ENCODE results near the gene ARHGAP1.

The ARHGAP1 gene

DNA sequence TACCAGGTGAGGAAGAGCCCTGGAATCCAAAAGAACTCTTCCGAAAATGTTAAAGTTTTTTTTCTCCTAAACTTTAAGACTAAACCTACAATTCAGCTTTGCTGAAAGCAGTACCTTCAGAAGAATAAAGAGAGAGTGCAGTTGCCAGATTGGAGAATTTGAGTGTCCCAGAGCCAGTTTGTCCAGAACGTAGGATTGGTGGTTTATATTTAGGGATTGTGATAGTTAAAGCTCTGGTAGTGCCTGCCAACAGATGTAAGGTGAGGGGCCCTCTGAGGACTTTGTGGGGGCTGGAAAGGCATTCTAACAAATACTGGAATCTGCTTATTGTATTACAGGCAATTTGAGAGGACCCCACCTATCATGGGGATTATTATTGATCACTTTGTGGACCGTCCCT lies 43.2 kb downstream of the ARHGAP1 start:
- peaks cover 81% of the 10 kb centered on the region for H3K36me3 ChIP-seq (ENCODE audit: insufficient read depth, low read length)
- no peak overlapping the region for H3K27ac ChIP-seq (ENCODE audit: low read depth, low read length)
- no peaks in the 10 kb centered on the region for H3K9me3 ChIP-seq (ENCODE audit: insufficient read depth, low read depth, low read length)
- 93% methylated on average over 3 of the region's 3 CpGs for WGBS
- no peaks in the 10 kb centered on the region for H3K27me3 ChIP-seq (ENCODE audit: insufficient read depth, low read length)
- no peak overlapping the region for H3K4me3 ChIP-seq (ENCODE audit: low read length)
- H3K4me1 ChIP-seq (ENCODE audit: insufficient read depth, low read length), result no peaks in the 10 kb centered on the region
- no peak overlapping the region for H3K9ac ChIP-seq (ENCODE audit: low read depth, low read length)

DNA sequence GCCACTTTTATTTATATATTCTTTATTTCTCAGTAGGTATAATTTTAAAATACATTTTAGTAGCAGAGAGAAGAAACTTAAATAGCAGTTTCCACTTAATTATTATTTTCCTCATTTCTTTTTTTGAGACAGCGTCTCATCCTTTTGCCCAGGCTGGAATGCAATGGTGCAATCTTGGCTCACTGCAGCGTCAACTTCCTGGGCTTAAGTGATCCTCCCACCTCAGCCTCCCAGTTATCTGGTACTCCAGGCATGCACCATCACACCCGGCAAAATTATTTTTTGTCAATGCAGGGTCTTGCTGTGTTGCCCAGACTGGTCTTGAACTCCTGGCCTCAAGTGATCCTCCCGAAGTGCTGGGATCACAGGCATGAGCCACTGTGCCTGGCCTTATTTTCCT lies 44.8 kb downstream of the ARHGAP1 start:
- Histone ChIP-seq H3K4me3 (ENCODE audit: low read length) (no peak overlapping the region), H3K27me3 (ENCODE audit: insufficient read depth, low read length) (no peaks in the 10 kb centered on the region), H3K9ac (ENCODE audit: low read depth, low read length) (no peak overlapping the region), H3K36me3 (ENCODE audit: insufficient read depth, low read length) (peaks cover 88% of the 10 kb centered on the region), H3K9me3 (ENCODE audit: insufficient read depth, low read depth, low read length) (no peaks in the 10 kb centered on the region), H3K27ac (ENCODE audit: low read depth, low read length) (no peak overlapping the region), H3K4me1 (ENCODE audit: insufficient read depth, low read length) (no peaks in the 10 kb centered on the region)
- WGBS, result 97% methylated on average over 4 of the region's 4 CpGs

DNA sequence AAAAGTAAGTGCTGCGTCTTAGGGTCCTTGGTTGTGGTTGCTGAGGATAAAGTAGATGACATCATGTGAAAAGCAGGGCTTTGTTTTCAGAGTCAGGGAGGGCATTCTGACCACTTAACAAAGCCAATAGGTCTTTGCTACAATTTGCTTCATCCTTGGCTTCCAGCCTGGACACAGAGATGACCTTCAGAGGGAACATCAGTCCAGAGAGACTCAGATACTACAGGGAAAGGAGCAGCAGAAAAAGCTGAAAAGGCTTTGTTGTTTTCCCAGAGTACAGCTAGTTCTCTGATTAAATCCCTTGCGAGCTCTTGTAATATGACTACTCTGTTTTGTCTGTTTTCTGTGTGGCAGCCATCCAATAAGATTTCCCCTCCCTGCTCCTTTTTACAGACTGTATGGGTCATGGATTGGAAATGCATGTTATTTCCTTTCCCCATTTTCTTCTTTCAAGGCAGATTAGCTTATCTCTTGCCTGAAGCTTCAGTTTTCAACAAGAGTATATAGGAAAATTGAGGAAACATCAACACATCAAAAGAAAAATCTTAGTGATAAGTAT lies 51.2 kb downstream of the ARHGAP1 start:
- H3K36me3 ChIP-seq (ENCODE audit: insufficient read depth, low read length), result peaks cover 85% of the 10 kb centered on the region
- no peaks in the 10 kb centered on the region for H3K9me3 ChIP-seq (ENCODE audit: insufficient read depth, low read depth, low read length)
- WGBS, result 96% methylated on average over 2 of the region's 2 CpGs
- no peaks in the 10 kb centered on the region for H3K4me1 ChIP-seq (ENCODE audit: insufficient read depth, low read length)
- H3K27ac ChIP-seq (ENCODE audit: low read depth, low read length), result no peak overlapping the region
- H3K4me3 ChIP-seq (ENCODE audit: low read length), result no peak overlapping the region
- H3K27me3 ChIP-seq (ENCODE audit: insufficient read depth, low read length), result no peaks in the 10 kb centered on the region
- H3K9ac ChIP-seq (ENCODE audit: low read depth, low read length), result no peak overlapping the region

DNA sequence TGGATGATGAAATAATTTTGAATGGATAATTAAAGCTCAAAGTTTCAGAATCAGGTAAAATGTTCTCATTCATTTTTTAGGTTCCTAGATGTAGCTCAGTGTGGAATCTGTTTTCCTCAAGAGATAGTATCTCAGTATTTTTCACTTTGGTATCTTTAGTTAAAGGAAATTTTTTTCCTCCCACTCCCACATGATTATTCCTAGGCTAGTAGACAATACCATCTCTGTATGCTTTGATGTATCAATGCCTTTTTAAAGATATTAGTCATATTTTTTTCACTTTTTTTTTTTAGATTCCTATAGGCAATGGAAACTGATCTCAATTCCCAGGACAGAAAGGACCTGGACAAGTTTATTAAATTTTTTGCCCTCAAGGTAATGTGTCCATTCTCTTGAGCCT lies 56.4 kb downstream of the ARHGAP1 start:
- peaks cover 52% of the 10 kb centered on the region for H3K36me3 ChIP-seq (ENCODE audit: insufficient read depth, low read length)
- no peak overlapping the region for H3K27ac ChIP-seq (ENCODE audit: low read depth, low read length)
- H3K9me3 ChIP-seq (ENCODE audit: insufficient read depth, low read depth, low read length), result no peaks in the 10 kb centered on the region
- H3K4me1 ChIP-seq (ENCODE audit: insufficient read depth, low read length), result no peaks in the 10 kb centered on the region
- H3K4me3 ChIP-seq (ENCODE audit: low read length), result no peak overlapping the region
- H3K9ac ChIP-seq (ENCODE audit: low read depth, low read length), result no peak overlapping the region
- H3K27me3 ChIP-seq (ENCODE audit: insufficient read depth, low read length), result no peaks in the 10 kb centered on the region

DNA sequence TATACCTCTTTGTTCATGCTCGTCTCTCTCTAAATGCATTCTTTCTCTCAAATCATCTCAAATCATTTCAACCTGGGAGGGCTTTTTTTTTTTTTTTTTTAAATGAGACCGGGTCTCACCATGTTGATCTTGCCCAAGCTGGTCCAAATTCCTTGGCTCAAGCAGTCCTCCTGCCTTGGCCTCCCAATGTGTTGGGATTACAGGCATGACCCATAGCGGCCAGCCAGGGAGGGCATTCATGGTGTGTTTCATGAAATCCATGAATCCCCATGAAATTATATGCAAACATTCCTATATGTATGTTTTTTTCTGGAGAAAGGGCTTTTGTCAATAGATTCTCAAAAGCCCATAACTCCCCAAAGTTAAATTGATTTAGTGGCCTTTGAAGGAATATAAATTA lies 56.9 kb downstream of the ARHGAP1 start:
- no peaks in the 10 kb centered on the region for H3K4me1 ChIP-seq (ENCODE audit: insufficient read depth, low read length)
- H3K36me3 ChIP-seq (ENCODE audit: insufficient read depth, low read length), result peaks cover 48% of the 10 kb centered on the region
- no peak overlapping the region for H3K4me3 ChIP-seq (ENCODE audit: low read length)
- no peak overlapping the region for H3K27ac ChIP-seq (ENCODE audit: low read depth, low read length)
- H3K27me3 ChIP-seq (ENCODE audit: insufficient read depth, low read length), result no peaks in the 10 kb centered on the region
- no peaks in the 10 kb centered on the region for H3K9me3 ChIP-seq (ENCODE audit: insufficient read depth, low read depth, low read length)
- no peak overlapping the region for H3K9ac ChIP-seq (ENCODE audit: low read depth, low read length)
- 96% methylated on average over 3 of the region's 3 CpGs for WGBS

DNA sequence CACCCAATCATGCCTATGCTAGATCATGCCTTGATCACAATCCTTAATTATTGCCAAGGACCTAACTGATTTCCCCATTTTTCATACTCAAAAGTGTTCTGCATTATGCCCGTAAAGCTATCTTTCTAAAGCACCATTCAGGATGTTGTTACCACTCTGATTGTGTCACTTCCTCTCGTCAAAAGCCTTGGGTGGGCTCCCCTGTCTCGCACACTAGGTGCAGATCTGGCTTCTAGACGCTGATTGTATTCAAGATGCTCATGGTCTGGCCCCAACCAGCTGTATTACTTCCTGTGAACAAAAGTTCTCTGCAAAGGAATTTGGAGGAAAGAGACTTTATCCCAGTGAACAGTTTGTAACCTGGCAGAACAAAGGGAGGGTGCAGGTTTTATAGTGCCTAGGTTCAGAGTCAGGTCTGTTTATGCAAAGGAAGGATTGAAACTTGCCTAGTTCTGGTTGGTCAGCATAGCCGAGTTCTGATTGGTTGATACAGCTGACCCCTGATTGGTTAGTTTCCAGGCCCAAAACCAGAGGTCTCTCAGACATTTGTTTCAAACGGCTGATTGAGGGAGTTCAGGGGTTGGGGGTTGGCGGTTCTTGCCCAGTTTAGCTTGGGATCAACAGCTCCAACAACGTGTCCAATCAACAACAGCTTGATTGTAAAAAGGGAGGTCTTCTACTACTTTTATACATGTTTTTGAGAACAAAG lies 57.6 kb downstream of the ARHGAP1 start:
- no peak overlapping the region for H3K27ac ChIP-seq (ENCODE audit: low read depth, low read length)
- H3K9me3 ChIP-seq (ENCODE audit: insufficient read depth, low read depth, low read length), result no peaks in the 10 kb centered on the region
- no peaks in the 10 kb centered on the region for H3K27me3 ChIP-seq (ENCODE audit: insufficient read depth, low read length)
- 96% methylated on average over 8 of the region's 8 CpGs for WGBS
- no peak overlapping the region for H3K4me3 ChIP-seq (ENCODE audit: low read length)
- peaks cover 49% of the 10 kb centered on the region for H3K36me3 ChIP-seq (ENCODE audit: insufficient read depth, low read length)
- no peaks in the 10 kb centered on the region for H3K4me1 ChIP-seq (ENCODE audit: insufficient read depth, low read length)
- no peak overlapping the region for H3K9ac ChIP-seq (ENCODE audit: low read depth, low read length)

DNA sequence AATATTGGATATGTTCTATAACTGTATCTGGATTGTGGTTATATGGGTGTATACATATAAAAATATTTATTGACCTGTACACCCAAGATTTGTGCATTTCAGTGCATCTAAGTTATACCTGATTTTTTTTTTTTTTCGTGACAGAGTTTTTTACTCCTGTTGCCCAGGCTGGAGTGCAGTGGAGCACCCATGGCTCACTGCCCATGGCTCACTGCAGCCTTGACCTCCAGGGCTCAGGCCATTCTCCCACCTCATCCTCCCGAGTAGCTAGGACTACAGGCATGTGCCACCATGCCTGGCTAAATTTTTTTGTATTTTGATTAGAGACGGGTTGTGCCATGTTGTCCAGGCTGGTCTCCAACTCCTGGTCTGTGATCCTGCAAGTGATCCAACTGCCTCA lies 58.8 kb downstream of the ARHGAP1 start:
- 91% methylated on average over 3 of the region's 3 CpGs for WGBS
- Histone ChIP-seq H3K9ac (ENCODE audit: low read depth, low read length) (no peak overlapping the region), H3K4me1 (ENCODE audit: insufficient read depth, low read length) (no peaks in the 10 kb centered on the region), H3K36me3 (ENCODE audit: insufficient read depth, low read length) (peaks cover 44% of the 10 kb centered on the region), H3K27ac (ENCODE audit: low read depth, low read length) (no peak overlapping the region), H3K27me3 (ENCODE audit: insufficient read depth, low read length) (no peaks in the 10 kb centered on the region), H3K9me3 (ENCODE audit: insufficient read depth, low read depth, low read length) (no peaks in the 10 kb centered on the region), H3K4me3 (ENCODE audit: low read length) (no peak overlapping the region)

DNA sequence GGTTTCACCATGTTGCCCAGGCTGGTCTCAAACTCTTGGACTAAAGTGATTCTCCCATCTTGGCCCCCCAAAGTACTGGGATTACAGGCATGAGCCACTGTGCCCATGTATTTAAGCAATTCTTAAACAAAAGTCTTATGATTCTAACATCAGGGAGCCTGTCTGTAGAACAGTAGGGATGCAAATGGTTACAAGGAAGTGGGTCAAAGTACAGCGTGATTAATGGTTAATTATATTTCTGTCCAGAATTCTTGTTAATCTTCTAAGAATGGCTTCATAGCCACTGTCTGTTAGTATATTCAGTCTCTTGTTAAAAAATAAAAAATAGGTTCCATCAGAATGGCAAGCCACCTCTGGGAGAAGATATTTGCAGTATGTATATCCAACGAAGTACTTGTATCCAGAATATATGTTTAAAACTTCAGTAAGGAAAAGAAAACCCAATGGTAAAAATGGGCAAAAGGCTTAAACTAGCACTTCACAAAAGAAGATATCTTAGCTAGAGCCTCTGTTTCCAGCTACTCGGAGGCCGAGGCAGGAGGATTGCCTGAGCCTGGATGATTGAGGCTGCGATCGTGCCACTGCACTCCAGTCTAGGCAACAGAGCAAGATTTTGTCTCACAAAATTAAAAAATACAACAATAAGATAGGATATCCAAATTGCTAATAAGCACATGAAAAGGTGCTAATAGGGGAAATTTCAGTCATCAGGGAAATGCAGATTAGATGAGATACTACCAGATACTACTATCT lies 60.2 kb downstream of the ARHGAP1 start:
- Histone ChIP-seq H3K9me3 (ENCODE audit: insufficient read depth, low read depth, low read length) (no peaks in the 10 kb centered on the region), H3K27me3 (ENCODE audit: insufficient read depth, low read length) (no peaks in the 10 kb centered on the region), H3K36me3 (ENCODE audit: insufficient read depth, low read length) (peaks cover 38% of the 10 kb centered on the region), H3K4me3 (ENCODE audit: low read length) (no peak overlapping the region), H3K9ac (ENCODE audit: low read depth, low read length) (no peak overlapping the region), H3K4me1 (ENCODE audit: insufficient read depth, low read length) (no peaks in the 10 kb centered on the region), H3K27ac (ENCODE audit: low read depth, low read length) (no peak overlapping the region)
- whole genome bisulfite sequencing, result 95% methylated on average over 6 of the region's 6 CpGs

DNA sequence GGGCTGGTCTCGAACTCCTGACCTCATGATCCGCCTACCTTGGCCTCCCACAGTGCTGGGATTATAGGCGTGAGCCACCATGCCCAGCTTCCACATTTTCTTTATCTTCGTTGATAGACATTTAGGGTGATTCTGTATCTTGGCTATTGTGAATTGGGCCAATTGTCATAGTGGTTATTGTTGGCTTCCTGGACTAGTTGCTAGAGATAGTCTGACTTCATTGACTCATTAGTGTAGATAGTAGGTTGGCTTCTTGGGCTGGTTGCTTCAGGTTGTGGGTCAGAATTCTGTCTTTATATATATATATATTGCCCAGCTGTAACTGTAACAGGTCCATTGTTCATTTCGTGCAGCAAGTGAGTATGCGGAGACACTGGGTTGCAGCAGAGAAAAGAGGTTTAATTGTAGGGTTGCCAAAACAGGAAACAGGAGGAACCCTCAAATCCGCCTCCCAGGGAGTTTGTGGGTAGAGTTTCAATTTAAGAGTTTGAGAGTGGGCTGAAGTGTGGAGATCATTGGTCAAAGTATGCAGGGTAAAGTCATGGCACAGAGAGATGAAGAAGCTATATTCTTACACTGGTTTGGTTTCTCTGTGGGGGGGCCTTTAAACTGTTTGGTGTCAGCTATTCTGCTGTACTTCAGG lies 61.1 kb downstream of the ARHGAP1 start:
- Histone ChIP-seq H3K36me3 (ENCODE audit: insufficient read depth, low read length) (peaks cover 31% of the 10 kb centered on the region), H3K27me3 (ENCODE audit: insufficient read depth, low read length) (no peaks in the 10 kb centered on the region), H3K4me3 (ENCODE audit: low read length) (no peak overlapping the region), H3K27ac (ENCODE audit: low read depth, low read length) (no peak overlapping the region), H3K4me1 (ENCODE audit: insufficient read depth, low read length) (no peaks in the 10 kb centered on the region), H3K9me3 (ENCODE audit: insufficient read depth, low read depth, low read length) (no peaks in the 10 kb centered on the region), H3K9ac (ENCODE audit: low read depth, low read length) (no peak overlapping the region)
- WGBS, result 95% methylated on average over 7 of the region's 7 CpGs

DNA sequence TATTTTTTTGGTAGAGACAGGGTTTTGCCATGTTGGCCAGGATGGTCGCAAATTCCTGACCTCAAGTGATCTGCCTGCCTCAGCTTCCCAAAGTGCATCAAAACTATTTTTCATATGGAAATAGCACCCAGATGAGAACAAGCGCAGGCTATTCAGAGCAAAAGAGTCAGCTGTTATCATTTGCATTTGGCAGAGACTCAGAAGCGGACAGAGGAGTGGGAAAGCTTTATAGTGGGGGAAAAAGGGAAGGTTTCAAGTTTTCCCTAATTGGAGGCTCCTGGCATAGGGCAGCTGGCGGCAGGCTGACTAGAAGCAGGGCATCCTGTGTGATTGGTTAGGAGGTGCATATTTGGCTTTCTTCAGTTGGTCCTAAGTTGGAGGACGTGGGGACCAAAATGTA lies 62.9 kb downstream of the ARHGAP1 start:
- Histone ChIP-seq H3K27ac (ENCODE audit: low read depth, low read length) (no peak overlapping the region), H3K4me3 (ENCODE audit: low read length) (no peak overlapping the region), H3K27me3 (ENCODE audit: insufficient read depth, low read length) (no peaks in the 10 kb centered on the region), H3K9ac (ENCODE audit: low read depth, low read length) (no peak overlapping the region), H3K4me1 (ENCODE audit: insufficient read depth, low read length) (no peaks in the 10 kb centered on the region), H3K36me3 (ENCODE audit: insufficient read depth, low read length) (peaks cover 30% of the 10 kb centered on the region), H3K9me3 (ENCODE audit: insufficient read depth, low read depth, low read length) (no peaks in the 10 kb centered on the region)
- 91% methylated on average over 5 of the region's 5 CpGs for WGBS

DNA sequence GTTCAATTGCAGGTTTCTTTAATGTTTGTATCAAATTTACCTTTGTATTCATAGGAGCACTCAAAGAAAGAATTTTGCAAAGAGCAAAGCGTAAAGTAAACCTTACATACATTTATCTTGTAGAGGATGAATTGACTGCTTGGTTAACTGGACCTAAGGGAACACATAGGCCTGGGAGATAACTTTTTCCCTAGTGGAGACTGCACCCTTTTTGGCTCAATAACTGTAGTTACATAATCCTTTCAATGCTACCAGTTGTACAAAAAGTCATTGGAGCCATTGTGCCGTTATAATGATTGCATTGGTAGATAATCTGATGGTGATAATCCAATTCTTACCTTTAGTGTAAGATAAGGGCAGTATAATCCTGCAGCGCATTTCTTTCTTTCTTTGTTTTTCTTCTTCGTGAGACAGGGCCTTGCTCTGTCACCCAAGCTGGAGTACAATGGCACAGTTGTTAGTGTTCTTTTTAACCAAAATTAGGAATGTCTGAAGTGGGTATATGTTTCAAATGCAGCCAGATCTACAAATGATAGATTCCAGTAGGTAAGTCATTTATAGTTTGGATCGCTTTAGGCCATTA lies 64.8 kb downstream of the ARHGAP1 start:
- Histone ChIP-seq H3K4me3 (ENCODE audit: low read length) (no peak overlapping the region), H3K4me1 (ENCODE audit: insufficient read depth, low read length) (no peaks in the 10 kb centered on the region), H3K27me3 (ENCODE audit: insufficient read depth, low read length) (no peaks in the 10 kb centered on the region), H3K9me3 (ENCODE audit: insufficient read depth, low read depth, low read length) (no peaks in the 10 kb centered on the region), H3K36me3 (ENCODE audit: insufficient read depth, low read length) (peaks cover 47% of the 10 kb centered on the region), H3K27ac (ENCODE audit: low read depth, low read length) (no peak overlapping the region), H3K9ac (ENCODE audit: low read depth, low read length) (no peak overlapping the region)
- WGBS, result 85% methylated on average over 4 of the region's 5 CpGs
